HAP-1 (cell line): Measurements from ENCODE around the gene KCNQ4.

ENCODE experiments used
- DNase-seq, 2 experiments: peaks; one replicate each; pipeline ENCODE4 v3.0.0-alpha.2; 2016 to 2020; ENCODE audit warnings: low spot score in 2 of 2
- H3K27me3 ChIP-seq: fragments of 250-450 bp; sonication (Bioruptor Pico); 2 replicates; pipeline ENCODE4 v1.5.1; 2020; ENCODE audit warnings: low read depth, mild to moderate bottlenecking, moderate library complexity
- H3K36me3 ChIP-seq: fragments of 250-450 bp; sonication (Bioruptor Pico); replicated peaks from 2 replicates; pipeline ENCODE4 v1.5.1; 2020; ENCODE audit warnings: mild to moderate bottlenecking
- H3K4me1 ChIP-seq: fragments of 250-450 bp; sonication (Bioruptor Pico); 2 replicates; pipeline ENCODE4 v1.5.1; 2020; ENCODE audit warnings: mild to moderate bottlenecking
- H3K4me3 ChIP-seq: fragments of 250-450 bp; sonication (Bioruptor Pico); 2 replicates; pipeline ENCODE4 v1.5.1; 2020; ENCODE audit warnings: mild to moderate bottlenecking, moderate library complexity
- H3K9me3 ChIP-seq: fragments of 250-450 bp; sonication (Bioruptor Pico); 2 replicates; pipeline ENCODE4 v1.5.1; 2020; ENCODE audit warnings: mild to moderate bottlenecking, moderate library complexity
- in situ Hi-C: fragments of 300-500 bp; cut with MboI; formaldehyde crosslinking; loops from 3 replicates; pipeline ENCODE4 v1.14.3; 2020; ENCODE audit warnings: low sequenced_read_pairs, inconsistent platforms, mixed read lengths

KCNQ4 gene

GRCh38 chr1:40831001-40831732 lies 47.6 kb downstream of the KCNQ4 start:
- no peaks in the 10 kb centered on the region for H3K27me3 ChIP-seq
- no peaks in the 10 kb centered on the region for H3K9me3 ChIP-seq
- H3K4me3 ChIP-seq: no peak overlapping the region
- no peak for DNase-seq
- no peaks in the 10 kb centered on the region for H3K4me1 ChIP-seq
- in situ Hi-C loops: no loop called here
- peaks cover 3% of the 10 kb centered on the region; the same call in 1 of the 2 replicates for H3K36me3 ChIP-seq

DNA sequence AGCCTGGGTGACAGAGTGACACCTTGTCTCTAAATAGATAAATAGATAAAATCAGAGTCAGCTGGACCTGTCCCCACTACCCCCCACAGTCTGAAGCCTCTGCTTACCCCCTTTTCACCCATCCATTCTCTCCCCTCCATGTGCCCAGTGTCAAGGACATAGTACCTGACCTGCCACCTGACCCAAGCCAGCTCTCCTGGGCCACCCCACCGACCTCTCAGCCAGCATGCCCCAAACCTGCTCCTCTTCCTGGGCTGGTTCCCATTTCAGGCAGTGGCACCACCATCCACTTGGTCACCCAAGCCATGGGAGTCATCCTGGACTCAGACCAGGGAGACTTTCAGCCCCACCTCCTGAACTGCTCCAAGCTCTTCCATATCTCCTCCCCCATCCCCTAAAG lies 50.4 kb downstream of the KCNQ4 start:
- Histone ChIP-seq H3K4me1 (no peaks in the 10 kb centered on the region), H3K36me3 (peaks cover 6% of the 10 kb centered on the region), H3K27me3 (no peaks in the 10 kb centered on the region), H3K4me3 (no peak overlapping the region), H3K9me3 (no peaks in the 10 kb centered on the region)
- in situ Hi-C loops: no loop called here
- DNase-seq: no peak

DNA sequence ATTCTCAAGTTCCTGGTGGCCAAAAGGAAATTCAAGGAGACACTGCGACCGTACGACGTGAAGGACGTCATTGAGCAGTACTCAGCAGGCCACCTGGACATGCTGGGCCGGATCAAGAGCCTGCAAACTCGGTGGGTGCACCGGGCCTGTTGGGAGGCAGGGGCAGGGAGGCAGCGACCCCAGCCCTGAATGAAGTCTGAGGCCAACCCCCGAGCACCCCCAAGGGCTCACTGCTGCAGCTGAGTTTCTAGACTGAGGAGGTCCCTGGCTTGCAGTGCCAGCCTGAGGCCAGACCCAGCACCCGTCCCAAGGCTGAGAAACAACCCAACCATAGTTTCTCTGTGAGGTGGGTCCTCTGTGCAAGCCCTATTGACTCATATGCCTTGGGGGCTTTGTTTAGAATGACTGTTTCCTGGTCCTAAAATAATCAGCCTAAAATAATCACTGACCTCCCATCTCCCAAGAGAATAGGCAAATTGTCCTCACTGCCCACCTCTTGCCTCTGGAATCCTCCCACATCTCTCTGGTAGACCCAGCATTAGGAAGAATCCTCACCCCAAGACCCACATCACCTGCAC lies 51.5 kb downstream of the KCNQ4 start:
- in situ Hi-C loops: no loop called here
- no peak for DNase-seq
- no peaks in the 10 kb centered on the region for H3K4me1 ChIP-seq
- no peaks in the 10 kb centered on the region for H3K9me3 ChIP-seq
- H3K36me3 ChIP-seq: peaks cover 6% of the 10 kb centered on the region
- no peak overlapping the region for H3K4me3 ChIP-seq
- no peaks in the 10 kb centered on the region for H3K27me3 ChIP-seq

- DNase-seq: no peak
- in situ Hi-C loops: no loop called here
- H3K9me3 ChIP-seq: no peaks in the 10 kb centered on the region
These were observed 52.7 kb downstream of the KCNQ4 start for GRCh38 chr1:40836283-40836682.

GRCh38 chr1:40837601-40838000 lies 54.0 kb downstream of the KCNQ4 start:
- Histone ChIP-seq H3K4me3 (no peak overlapping the region), H3K27me3 (no peaks in the 10 kb centered on the region), H3K4me1 (no peaks in the 10 kb centered on the region), H3K36me3 (peaks cover 6% of the 10 kb centered on the region), H3K9me3 (no peaks in the 10 kb centered on the region)
- in situ Hi-C loops: no loop called here
- no peak for DNase-seq

More at GRCh38 chr1:40836283-40836682, 52.7 kb downstream of the KCNQ4 start:
- no peaks in the 10 kb centered on the region for H3K4me1 ChIP-seq
- no peak overlapping the region for H3K4me3 ChIP-seq
- H3K36me3 ChIP-seq: peaks cover 6% of the 10 kb centered on the region
- H3K27me3 ChIP-seq: no peaks in the 10 kb centered on the region

GRCh38 chr1:40838045-40838979 lies 54.7 kb downstream of the KCNQ4 start:
- Histone ChIP-seq H3K36me3 (peaks cover 6% of the 10 kb centered on the region), H3K4me1 (no peaks in the 10 kb centered on the region), H3K9me3 (no peaks in the 10 kb centered on the region), H3K4me3 (no peak overlapping the region), H3K27me3 (no peaks in the 10 kb centered on the region)
- DNase-seq: peak in 1 of 2 experiments; percentile 30
- in situ Hi-C loops: no loop called here

GRCh38 chr1:40838980-40839942 lies 55.7 kb downstream of the KCNQ4 start:
- DNase-seq: no peak
- no peaks in the 10 kb centered on the region for H3K27me3 ChIP-seq
- no peaks in the 10 kb centered on the region for H3K9me3 ChIP-seq
- no peak overlapping the region for H3K4me3 ChIP-seq
- H3K36me3 ChIP-seq: peaks cover 6% of the 10 kb centered on the region
- no peaks in the 10 kb centered on the region for H3K4me1 ChIP-seq
- in situ Hi-C loops: no loop called here

DNA sequence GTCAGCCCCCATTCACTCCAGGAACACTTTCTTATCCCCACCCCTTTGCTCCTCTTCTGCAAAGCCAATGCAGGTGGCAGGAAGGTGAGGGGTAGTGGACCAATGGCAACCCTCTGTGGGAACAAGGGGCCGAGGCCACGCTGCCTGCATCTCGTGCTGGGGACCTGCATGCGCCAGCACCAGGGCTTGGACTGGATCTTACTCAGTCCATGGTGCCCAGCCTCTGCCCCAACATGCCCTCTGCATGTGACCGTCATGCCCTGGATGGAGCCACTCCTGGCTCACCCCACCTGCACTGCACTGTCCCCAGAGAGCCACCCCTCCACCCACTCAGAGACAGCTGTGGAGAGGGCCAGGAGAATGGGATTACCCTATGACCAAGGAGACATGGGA lies 56.4 kb downstream of the KCNQ4 start:
- Histone ChIP-seq H3K27me3 (no peaks in the 10 kb centered on the region), H3K4me1 (no peaks in the 10 kb centered on the region), H3K9me3 (no peaks in the 10 kb centered on the region), H3K4me3 (no peak overlapping the region), H3K36me3 (peaks cover 6% of the 10 kb centered on the region)
- no peak for DNase-seq
- in situ Hi-C loops: no loop called here

DNA sequence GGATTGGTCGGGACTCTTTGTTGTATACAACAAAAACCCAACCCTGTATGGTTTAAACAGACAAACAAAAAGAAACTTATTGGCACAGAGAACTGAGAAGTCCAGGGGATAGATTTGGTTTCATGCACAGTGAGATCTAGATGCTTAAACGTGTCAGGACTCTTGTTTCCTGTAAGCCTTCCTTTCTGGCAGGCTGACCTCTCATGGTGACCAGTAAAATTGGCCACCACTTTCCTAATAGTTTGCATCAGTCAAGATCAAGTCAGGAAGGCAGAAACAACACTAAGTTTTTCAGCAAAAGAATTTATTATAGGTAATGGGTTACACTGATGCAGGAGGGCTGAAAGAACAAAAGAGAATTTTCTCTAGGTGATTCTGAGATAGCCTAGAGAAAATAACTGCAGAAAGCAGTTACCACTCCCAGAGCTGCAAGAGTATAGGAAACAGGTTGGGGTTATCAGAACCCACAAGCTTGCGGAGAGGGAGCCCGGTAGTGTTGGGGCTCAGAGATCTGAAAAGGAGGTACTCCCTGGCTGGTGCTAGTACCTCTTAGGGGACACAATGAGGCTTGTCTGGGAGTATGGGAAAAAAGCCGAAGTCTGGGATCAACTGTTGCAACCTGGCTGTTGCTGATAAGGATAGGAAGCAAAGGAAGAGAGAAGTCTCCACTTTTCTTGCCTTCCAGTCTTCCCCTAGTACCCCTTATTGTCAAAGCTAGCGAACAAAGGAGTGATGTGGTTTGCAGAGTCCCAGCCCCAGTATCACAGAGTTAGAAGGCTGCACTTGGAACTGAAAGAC lies 57.1 kb downstream of the KCNQ4 start:
- Histone ChIP-seq H3K4me1 (no peaks in the 10 kb centered on the region), H3K27me3 (no peaks in the 10 kb centered on the region), H3K36me3 (peaks cover 3% of the 10 kb centered on the region; the same call in 1 of the 2 replicates), H3K4me3 (no peak overlapping the region), H3K9me3 (no peaks in the 10 kb centered on the region)
- DNase-seq: no peak
- in situ Hi-C loops: no loop called here

DNA sequence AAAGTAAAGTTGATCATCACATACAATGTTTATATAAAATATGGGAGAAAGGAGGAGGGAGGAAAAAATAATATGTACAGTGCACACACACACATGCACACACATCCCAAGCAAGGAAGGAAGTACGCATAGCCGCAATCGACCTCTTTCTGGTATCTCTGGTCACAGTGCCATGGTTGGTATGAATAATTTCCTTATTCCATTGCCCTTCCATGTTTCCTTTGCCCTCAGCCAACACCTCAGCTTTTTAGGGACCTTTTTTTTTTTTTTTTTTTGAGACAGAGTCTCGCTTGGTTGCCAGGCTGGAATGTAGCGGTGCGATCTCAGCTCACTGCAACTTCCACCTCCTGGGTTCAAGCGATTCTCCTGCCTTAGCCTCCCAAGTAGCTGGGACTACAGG lies 58.0 kb downstream of the KCNQ4 start:
- H3K36me3 ChIP-seq: peaks cover 3% of the 10 kb centered on the region; the same call in 1 of the 2 replicates

DNA sequence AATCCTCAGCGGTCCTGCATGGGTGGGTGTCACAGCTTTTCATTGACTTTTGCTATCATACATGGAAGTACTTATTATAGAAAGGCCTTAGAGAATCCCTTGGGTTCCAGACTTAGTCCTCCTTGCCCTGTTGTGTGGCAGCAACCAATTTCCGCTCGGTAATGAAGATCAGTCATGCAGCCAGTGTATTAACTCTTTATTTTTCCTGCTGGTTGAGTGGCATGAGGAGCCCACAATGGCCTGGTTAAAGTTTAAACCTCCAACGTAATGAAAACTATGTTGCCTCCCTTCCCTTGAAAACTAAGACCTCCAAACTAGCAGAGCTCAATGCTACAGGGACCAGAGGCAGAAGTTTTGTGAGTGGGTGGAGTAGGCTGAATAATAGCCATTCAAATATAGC lies 58.6 kb downstream of the KCNQ4 start:
- H3K27me3 ChIP-seq: no peaks in the 10 kb centered on the region
- H3K4me1 ChIP-seq: no peaks in the 10 kb centered on the region
- no peak overlapping the region for H3K4me3 ChIP-seq
- H3K36me3 ChIP-seq: peaks cover 3% of the 10 kb centered on the region; the same call in 1 of the 2 replicates
- DNase-seq: no peak
- no peaks in the 10 kb centered on the region for H3K9me3 ChIP-seq
- in situ Hi-C loops: no loop called here

More for the DNA sequence above, 58.0 kb downstream of the KCNQ4 start:
- H3K4me1 ChIP-seq: no peaks in the 10 kb centered on the region
- no peaks in the 10 kb centered on the region for H3K9me3 ChIP-seq
- in situ Hi-C loops: no loop called here
- DNase-seq: no peak
- no peaks in the 10 kb centered on the region for H3K27me3 ChIP-seq
- no peak overlapping the region for H3K4me3 ChIP-seq

DNA sequence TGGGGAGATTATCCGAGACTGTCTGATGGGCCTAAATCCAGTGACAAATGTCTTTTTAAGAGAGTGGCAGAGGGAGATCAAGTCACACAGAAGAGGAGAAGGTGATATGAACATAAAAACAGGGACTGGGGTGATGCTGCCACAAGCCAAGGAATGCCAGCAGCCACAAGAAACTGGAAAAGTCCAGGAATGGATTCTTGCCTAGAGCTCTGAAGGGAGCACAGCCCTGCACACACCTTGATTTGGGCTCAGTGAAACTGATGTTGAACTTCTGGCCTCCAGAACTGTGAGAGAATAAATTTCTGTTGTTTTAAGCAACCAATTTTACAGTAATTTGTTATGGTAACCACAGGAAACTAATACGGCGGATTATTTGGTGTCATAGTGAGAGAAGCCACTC lies 59.1 kb downstream of the KCNQ4 start:
- H3K4me3 ChIP-seq: no peak overlapping the region
- H3K4me1 ChIP-seq: no peaks in the 10 kb centered on the region
- no peaks in the 10 kb centered on the region for H3K27me3 ChIP-seq
- in situ Hi-C loops: no loop called here
- DNase-seq: no peak
- H3K9me3 ChIP-seq: no peaks in the 10 kb centered on the region
- H3K36me3 ChIP-seq: peaks cover 3% of the 10 kb centered on the region; the same call in 1 of the 2 replicates
